Fibroblast of pulmonary artery (primary cell): ENCODE results near the gene GPRC6A.
A peak's percentile ranks its signal among the peaks of the same experiment; 100 is the strongest.
"Not testable (repeated sequence)": the region's sequence is repeated elsewhere in the genome, so short reads cannot be mapped to it uniquely, and the experiment has no call there.

Source experiments
- DNase-seq: peaks from one replicate; pipeline ENCODE4 v3.0.0-alpha.2; 2010; ENCODE audit warnings: low read depth
- H3K4me3 ChIP-seq: replicated peaks from 2 replicates; pipeline ENCODE4 v1.5.1; 2011; ENCODE audit warnings: low read depth, mild to moderate bottlenecking, control low read depth, low read length, moderate library complexity
- TF ChIP-seq, protein P1 (sequence below): IDR thresholded peaks from 2 replicates; pipeline ENCODE4 v1.5.1; 2011; ENCODE audit warnings: mild to moderate bottlenecking, control low read depth, low read length, inconsistent platforms; ENCODE audit errors: missing control alignments

GPRC6A gene

DNA sequence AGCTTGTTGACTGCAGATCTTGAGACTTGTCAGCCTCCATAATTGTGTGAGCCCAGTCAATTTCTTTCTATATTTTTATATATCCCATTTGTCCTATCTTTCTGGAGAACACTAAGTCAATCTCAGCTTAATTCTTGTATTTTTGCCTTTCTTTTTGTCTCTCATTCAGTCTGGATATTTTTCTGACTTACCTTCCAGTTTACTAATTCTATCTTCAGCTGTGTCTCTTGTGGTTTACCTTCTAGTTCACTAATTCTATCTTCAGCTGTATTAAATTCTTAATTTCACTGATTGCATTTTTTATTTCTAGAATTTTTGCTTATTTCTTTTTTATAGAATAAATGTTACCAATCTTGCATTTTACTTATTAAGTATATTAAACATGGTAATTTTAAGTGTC lies 30.4 kb upstream of the GPRC6A start:
- TF ChIP-seq, protein P1, sequence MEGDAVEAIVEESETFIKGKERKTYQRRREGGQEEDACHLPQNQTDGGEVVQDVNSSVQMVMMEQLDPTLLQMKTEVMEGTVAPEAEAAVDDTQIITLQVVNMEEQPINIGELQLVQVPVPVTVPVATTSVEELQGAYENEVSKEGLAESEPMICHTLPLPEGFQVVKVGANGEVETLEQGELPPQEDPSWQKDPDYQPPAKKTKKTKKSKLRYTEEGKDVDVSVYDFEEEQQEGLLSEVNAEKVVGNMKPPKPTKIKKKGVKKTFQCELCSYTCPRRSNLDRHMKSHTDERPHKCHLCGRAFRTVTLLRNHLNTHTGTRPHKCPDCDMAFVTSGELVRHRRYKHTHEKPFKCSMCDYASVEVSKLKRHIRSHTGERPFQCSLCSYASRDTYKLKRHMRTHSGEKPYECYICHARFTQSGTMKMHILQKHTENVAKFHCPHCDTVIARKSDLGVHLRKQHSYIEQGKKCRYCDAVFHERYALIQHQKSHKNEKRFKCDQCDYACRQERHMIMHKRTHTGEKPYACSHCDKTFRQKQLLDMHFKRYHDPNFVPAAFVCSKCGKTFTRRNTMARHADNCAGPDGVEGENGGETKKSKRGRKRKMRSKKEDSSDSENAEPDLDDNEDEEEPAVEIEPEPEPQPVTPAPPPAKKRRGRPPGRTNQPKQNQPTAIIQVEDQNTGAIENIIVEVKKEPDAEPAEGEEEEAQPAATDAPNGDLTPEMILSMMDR = no peak
- no peak for DNase-seq

DNA sequence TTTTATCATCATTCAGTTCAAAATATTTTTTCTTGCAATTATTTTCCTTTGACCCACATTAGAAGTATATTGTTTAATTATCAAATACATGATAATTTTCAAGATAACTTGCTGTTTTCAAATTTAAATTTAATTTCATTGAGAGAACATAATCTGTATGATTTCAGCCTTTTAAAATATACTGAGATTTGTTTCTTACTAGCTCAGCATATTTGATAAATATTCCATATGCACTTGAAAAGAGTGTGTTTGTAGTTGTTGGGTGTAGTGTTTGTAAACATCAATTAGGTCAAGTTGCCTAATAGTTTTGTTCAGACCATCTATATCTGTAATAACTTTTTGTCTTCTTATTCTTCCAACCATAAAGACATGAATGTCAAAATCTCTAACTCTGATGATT lies 29.2 kb upstream of the GPRC6A start:
- TF ChIP-seq, protein P1 = no peak
- DNase-seq = no peak
- no peak overlapping the region for H3K4me3 ChIP-seq

More for the DNA sequence above, 30.4 kb upstream of the GPRC6A start:
- H3K4me3 ChIP-seq = no peak overlapping the region

DNA sequence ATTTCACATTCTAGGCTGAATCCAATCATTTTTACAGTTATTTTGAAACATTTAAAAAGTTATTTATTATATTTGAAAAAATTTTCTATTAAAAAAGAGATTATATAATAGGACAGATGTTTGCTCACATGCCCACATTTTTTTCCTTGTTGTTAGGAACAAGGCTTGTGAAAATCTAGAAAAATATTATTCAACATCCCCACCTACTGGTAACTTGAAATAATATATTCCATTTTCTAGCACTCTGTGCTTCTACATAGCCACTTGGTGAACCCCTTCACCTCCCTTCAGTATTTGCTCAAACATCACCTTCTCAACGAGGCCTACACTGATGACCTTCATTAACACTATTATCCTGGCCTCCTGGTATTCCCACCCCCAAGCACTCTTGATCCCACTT lies 18.3 kb upstream of the GPRC6A start:
- DNase-seq = peak; percentile 60
- TF ChIP-seq, protein P1 = peak; percentile 19
- H3K4me3 ChIP-seq = no peak overlapping the region

DNA sequence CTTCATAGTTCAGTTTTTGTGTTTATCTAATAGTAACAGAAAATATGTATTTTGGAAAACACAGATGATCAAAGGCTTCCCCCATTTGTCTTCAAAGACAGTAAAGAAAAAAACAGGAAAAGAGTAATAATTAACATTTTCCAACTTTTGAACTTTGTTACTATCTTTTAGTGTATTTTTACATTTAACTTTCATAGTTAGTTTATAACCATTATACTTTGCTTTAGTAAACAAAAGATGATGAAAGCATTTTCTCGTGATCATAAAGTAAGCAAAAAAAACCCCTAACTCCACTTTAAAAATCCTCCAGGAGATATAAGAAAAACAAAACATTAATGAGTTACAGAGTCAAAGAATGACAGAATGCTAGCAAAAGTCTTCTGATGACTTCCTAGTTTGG lies 13.6 kb upstream of the GPRC6A start:
- TF ChIP-seq, protein P1 = no peak
- no peak for DNase-seq
- no peak overlapping the region for H3K4me3 ChIP-seq

DNA sequence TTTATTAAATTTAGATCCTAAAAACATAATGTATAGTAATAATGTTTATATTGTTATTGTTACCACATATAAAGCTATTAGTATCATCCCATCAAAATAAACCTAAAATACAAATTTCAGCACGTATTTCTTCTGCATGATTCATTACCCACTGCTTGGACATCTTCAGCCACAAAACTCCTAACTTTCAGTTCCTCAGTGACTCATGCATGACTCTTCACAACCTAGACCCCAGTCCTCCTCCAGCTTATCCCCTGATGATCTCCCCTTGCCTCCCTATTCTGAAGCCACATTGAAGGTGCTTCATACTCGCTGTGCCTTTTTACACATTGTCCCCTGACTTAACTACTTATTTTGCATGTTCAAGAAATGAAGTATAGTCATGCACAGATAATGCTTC lies 11.2 kb upstream of the GPRC6A start:
- H3K4me3 ChIP-seq = no peak overlapping the region

DNA sequence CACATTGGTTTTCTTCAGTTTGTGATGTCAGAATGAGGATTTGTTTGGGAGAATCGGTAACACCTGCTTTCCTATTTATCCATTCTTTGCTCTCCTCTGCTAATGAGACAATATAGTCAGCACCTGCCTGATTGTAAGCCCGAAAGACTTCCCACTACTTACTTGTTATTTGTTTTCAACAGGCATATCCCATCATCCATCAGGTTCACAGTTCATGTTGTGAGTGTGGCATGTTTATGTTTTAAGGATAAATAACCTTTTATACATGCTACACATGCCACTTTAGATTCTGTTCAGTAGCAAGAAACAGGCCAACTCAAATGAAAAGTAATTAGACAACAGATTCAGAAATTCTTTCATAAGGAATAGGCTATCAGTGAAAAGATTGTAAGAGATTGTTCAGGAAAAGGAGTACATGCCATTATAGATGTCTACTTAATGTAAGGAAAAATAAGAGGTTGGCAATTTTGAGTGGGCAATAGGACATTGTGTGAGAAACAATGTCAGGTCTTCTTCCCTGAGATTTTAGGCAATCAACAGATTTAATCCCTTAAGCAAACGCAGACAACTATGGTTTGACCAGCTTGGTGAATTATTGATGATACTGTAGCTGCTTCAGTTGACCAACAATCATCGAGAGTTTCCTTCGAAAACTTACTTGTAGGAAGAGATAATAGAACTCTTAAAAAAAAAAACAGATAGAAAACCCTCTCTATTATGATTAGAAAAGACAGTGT lies 7.9 kb upstream of the GPRC6A start:
- TF ChIP-seq, protein P1 = no peak
- no peak for DNase-seq
- H3K4me3 ChIP-seq = no peak overlapping the region

More for the DNA sequence above, 11.2 kb upstream of the GPRC6A start:
- peak; percentile 3 for DNase-seq
- TF ChIP-seq, protein P1 = no peak

DNA sequence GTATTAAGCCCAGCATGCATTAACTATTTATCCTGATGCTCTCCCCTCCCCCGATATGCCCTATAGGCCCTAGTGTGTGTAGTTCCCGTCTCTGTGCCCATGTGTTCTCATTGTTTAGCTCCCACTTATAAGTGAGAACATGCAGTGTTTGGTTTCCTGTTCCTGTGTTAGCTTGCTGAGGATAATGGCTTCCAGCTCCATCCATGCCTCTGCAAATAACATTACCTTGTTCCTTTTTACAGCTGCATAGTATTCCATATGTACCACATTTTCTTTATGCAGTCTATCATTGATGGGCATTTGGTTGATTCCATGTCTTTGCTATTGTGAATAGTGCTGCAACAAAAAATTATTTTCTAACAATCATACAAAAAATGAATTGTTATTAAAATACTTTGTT lies 5.6 kb upstream of the GPRC6A start:
- not testable (repeated sequence) for DNase-seq, H3K4me3 ChIP-seq
